RWPE1 (cell line): Measurements from ENCODE around the gene LHFPL6.

Experiments used
- CTCF ChIA-PET: fragments of 350-600 bp; sonication (Branson Sonifier 250); formaldehyde crosslinking; extraction: SDS; loops from one replicate; lab custom pipeline; 2021; lab: Yijun Ruan, JAX
- POLR2A ChIA-PET: fragments of 400-600 bp; formaldehyde crosslinking; extraction: SDS; loops from one replicate; lab custom pipeline; 2020; ENCODE audit warnings: antibody characterized with exemption; ENCODE audit not compliant: low non-redundant PET; lab: Yijun Ruan, JAX
- DNase-seq: peaks from one replicate; pipeline ENCODE4 v3.0.0; 2012; ENCODE audit warnings: low spot score
- H3K27ac ChIP-seq: fragments of 450-650 bp; 2 replicates; pipeline ENCODE4 v1.5.1; 2017
- CTCF ChIP-seq: fragments of 450-650 bp; conservative IDR thresholded peaks from 2 replicates; pipeline ENCODE4 v1.5.1; 2017; ENCODE audit warnings: low read depth, mild to moderate bottlenecking

The LHFPL6 gene

GRCh38 chr13:39326469-39327171 is 276.4 kb downstream of the LHFPL6 start:
- DNase-seq: no peak
- no peak overlapping the region for H3K27ac ChIP-seq
- ChIA-PET CTCF (no interaction called here), POLR2A (no interaction called here)
- no peak for TF ChIP-seq CTCF

GRCh38 chr13:39324806-39325311 is 278.1 kb downstream of the LHFPL6 start:
- ChIA-PET CTCF (no interaction called here), POLR2A (no interaction called here)
- H3K27ac ChIP-seq: no peak overlapping the region
- TF ChIP-seq CTCF: no peak
- no peak for DNase-seq

- DNase-seq: no peak
- TF ChIP-seq CTCF: no peak
- CTCF ChIA-PET: interaction anchor here (0.6 kb wide), 2 partner anchors 62 to 693 kb away, joined by 3 read pairs; no protein-coding TSS in a partner anchor
- POLR2A ChIA-PET: interaction anchor here (0.6 kb wide), 1 partner anchor 47 kb away, joined by 3 read pairs; no protein-coding TSS in a partner anchor
- no peak overlapping the region for H3K27ac ChIP-seq
These were observed 280.0 kb downstream of the LHFPL6 start for GRCh38 chr13:39322836-39323585.

GRCh38 chr13:39321574-39321973 is 281.4 kb downstream of the LHFPL6 start:
- DNase-seq: no peak
- TF ChIP-seq CTCF: no peak
- no peak overlapping the region for H3K27ac ChIP-seq
- ChIA-PET POLR2A (no interaction called here), CTCF (no interaction called here)

- DNase-seq: no peak
- ChIA-PET POLR2A (no interaction called here), CTCF (no interaction called here)
- no peak overlapping the region for H3K27ac ChIP-seq
- no peak for TF ChIP-seq CTCF
These were observed 284.8 kb downstream of the LHFPL6 start for GRCh38 chr13:39318161-39318560.

- no peak for TF ChIP-seq CTCF
- DNase-seq: no peak
- POLR2A ChIA-PET: no interaction called here
- CTCF ChIA-PET: no interaction called here
- no peak overlapping the region for H3K27ac ChIP-seq
These were observed 285.7 kb downstream of the LHFPL6 start for GRCh38 chr13:39317291-39317690.
